K562 (cell line): ENCODE measurements around the gene NUP50. TPM values are rescaled to one million over a fixed set of nuclear protein-coding genes. Genes with fewer than 3 reads are reported as not detected.

Source experiments
- ATAC-seq: fragments of 200-7000 bp; cut with Tn5 transposase; 3 replicates; pipeline ENCODE4 v1.9.1; 2020; ENCODE audit warnings: moderate library complexity
- BruUV-seq: library from RNA; stranded (reverse); fragments of 400-500 nt; replicated peaks from 2 replicates; lab custom pipeline; 2021; lab: Mats Ljungman, UMichigan
- CTCF ChIA-PET: fragments of 300-600 bp; formaldehyde crosslinking; extraction: SDS; loops from one replicate; lab custom pipeline; 2021; ENCODE audit warnings: low intra/inter-chr PET ratio; lab: Yijun Ruan, JAX
- POLR2A ChIA-PET: fragments of 300-600, 350-650 bp; sonication (Branson Sonifier 250); formaldehyde crosslinking; extraction: SDS; loops from one replicate; lab custom pipeline; 2021; ENCODE audit warnings: antibody characterized with exemption, inconsistent platforms; lab: Yijun Ruan, JAX
- DNase-seq, 4 experiments: peaks; one replicate each; pipeline versions ENCODE4 v3.0.0 to v3.0.0-alpha.2; 2011 to 2018; ENCODE audit warnings: low spot score in 3 of 4, mixed read lengths in 3 of 4; ENCODE audit errors: extremely low read depth in 1 of 4
- FAIRE-seq: peaks from 2 replicates; lab custom pipeline; 2011; peaks lifted over from hg19 to GRCh38; lab: Jason Lieb, UNC
- H2AFZ ChIP-seq: 2 replicates; pipeline ENCODE4 v1.6.0; 2011; ENCODE audit warnings: low read depth, low read length, control low read depth, inconsistent platforms
- H3K27ac ChIP-seq: fragments of 200-600 bp; 3 replicates; pipeline ENCODE4 v1.8.0; 2011; ENCODE audit warnings: low read depth, mild to moderate bottlenecking, control low read depth, inconsistent platforms, low read length, moderate library complexity, mixed read lengths; ENCODE audit errors: extremely low read depth
- H3K27me3 ChIP-seq, 2 experiments: fragments of 300-600 bp in 1 of 2; 2 replicates in 1 of 2; 3 replicates in 1 of 2; pipeline versions ENCODE4 v1.6.0 to v1.8.0; 2011; ENCODE audit warnings: inconsistent platforms in 2 of 2, low read length in 2 of 2, mild to moderate bottlenecking in 1 of 2, mixed read lengths in 1 of 2, moderate library complexity in 1 of 2; ENCODE audit not compliant: control insufficient read depth in 2 of 2, insufficient read depth in 2 of 2
- H3K36me3 ChIP-seq: fragments of 300-600 bp; 3 replicates; pipeline ENCODE4 v1.8.0; 2011; ENCODE audit warnings: mild to moderate bottlenecking, low read length, inconsistent platforms; ENCODE audit not compliant: control insufficient read depth, insufficient read depth
- H3K4me1 ChIP-seq, 2 experiments: fragments of 200-600 bp in 1 of 2; replicated peaks in 1 of 2; 2 replicates in 1 of 2; 3 replicates in 1 of 2; pipeline versions ENCODE4 v1.5.1 to v1.8.0; 2011; ENCODE audit warnings: inconsistent platforms in 2 of 2, low read length in 2 of 2, mild to moderate bottlenecking in 1 of 2, mixed read lengths in 1 of 2, moderate library complexity in 1 of 2; ENCODE audit not compliant: control insufficient read depth in 2 of 2, insufficient read depth in 2 of 2
- H3K4me2 ChIP-seq: 2 replicates; pipeline ENCODE4 v1.6.1; 2011; ENCODE audit warnings: low read length, control low read depth, inconsistent platforms, mixed read lengths; ENCODE audit not compliant: insufficient read depth
- H3K4me3 ChIP-seq: fragments of 200-600 bp; sonication (generic), shearing (Covaris generic); 2 replicates; pipeline ENCODE4 v1.5.1; 2016; ENCODE audit warnings: control low read depth, inconsistent platforms
- H3K79me2 ChIP-seq: fragments of 200-600 bp; 3 replicates; pipeline ENCODE4 v1.8.0; 2011; ENCODE audit warnings: low read length, inconsistent platforms; ENCODE audit not compliant: control insufficient read depth, insufficient read depth
- H3K9ac ChIP-seq, 2 experiments: 2 replicates each; pipeline versions ENCODE4 v1.6.0 to v1.6.1; 2011; ENCODE audit warnings: low read depth in 2 of 2, low read length in 2 of 2, control low read depth in 1 of 2, inconsistent platforms in 1 of 2, mild to moderate bottlenecking in 1 of 2, mixed read lengths in 1 of 2; ENCODE audit not compliant: insufficient read depth in 1 of 2
- H3K9me1 ChIP-seq: one replicate; pipeline ENCODE4 v1.6.0; 2011; ENCODE audit warnings: inconsistent platforms, mild to moderate bottlenecking, low read length, moderate library complexity; ENCODE audit not compliant: control insufficient read depth, insufficient read depth
- H3K9me3 ChIP-seq: replicated peaks from 2 replicates; pipeline ENCODE4 v1.5.1; 2011; ENCODE audit warnings: low read depth, low read length, inconsistent platforms; ENCODE audit not compliant: control insufficient read depth, insufficient read depth
- H4K20me1 ChIP-seq: replicated peaks from 2 replicates; pipeline ENCODE4 v1.6.1; 2011; ENCODE audit warnings: low read length, inconsistent platforms, mixed read lengths; ENCODE audit not compliant: control insufficient read depth, insufficient read depth
- CSDE1 ChIP-seq, 2 experiments: fragments of 450-650 bp; IDR thresholded peaks; 2 replicates each; pipeline ENCODE4 v1.6.1; 2016; ENCODE audit warnings: mild to moderate bottlenecking in 1 of 2
- MAZ ChIP-seq, 2 experiments: fragments of 450-650 bp in 1 of 2; sonication (generic) in 1 of 2; formaldehyde crosslinking; IDR thresholded peaks in 1 of 2; conservative IDR thresholded peaks in 1 of 2; 2 replicates each; pipeline versions ENCODE4 v1.4.0 to v1.5.0; 2020; ENCODE audit warnings: mild to moderate bottlenecking in 1 of 2, missing genetic modification reagents in 1 of 2
- NFXL1 ChIP-seq: fragments of 450-650 bp; formaldehyde crosslinking; IDR thresholded peaks from 2 replicates; pipeline ENCODE4 v1.4.0; 2021; ENCODE audit warnings: mild to moderate bottlenecking
- POLR3G ChIP-seq: IDR thresholded peaks from 2 replicates; pipeline ENCODE4 v1.6.1; 2011; ENCODE audit not compliant: insufficient read length, insufficient replicate concordance; ENCODE audit errors: extremely low read depth
- SMARCB1 ChIP-seq: IDR thresholded peaks from 2 replicates; pipeline ENCODE4 v1.6.1; 2011; ENCODE audit warnings: improper control_type of control experiment, low read depth; ENCODE audit not compliant: insufficient read length
- WGBS: fragments of 100-300 bp; shearing (Covaris generic); methylation state at CpG from one replicate; pipeline ENCODE4 v1.1.6; 2016; ENCODE audit warnings: low coverage, mixed read lengths; ENCODE audit not compliant: insufficient coverage; ENCODE audit errors: missing lambda C conversion rate; 5-methylcytosine and 5-hydroxymethylcytosine counted together
- in situ Hi-C: fragments of 300-500 bp; cut with MboI; formaldehyde crosslinking; loops from 4 replicates; pipeline ENCODE4 v1.15.0; 2018; ENCODE audit warnings: inconsistent platforms, mixed read lengths
- intact Hi-C: fragments of 100-400 bp; cut with micrococcal nuclease; formaldehyde crosslinking; loops from 2 replicates; pipeline ENCODE4 v1.14.2; 2022
- polyA plus RNA-seq, 8 experiments: library from polyadenylated mRNA; depleted of rRNA in 4 of 8; stranded (reverse) in 5 of 8; unstranded in 3 of 8; fragments of >200 nt; fragmentation: Nextera tagmentation in 2 of 8; fragmentation: Illumina TruSeq in 1 of 8; extraction: Ambion mirVana in 2 of 8; extraction: Trizol in 1 of 8; gene quantifications; 2 replicates each; pipeline versions ENCODE4 v1.2.1 to v1.2.3, GENCODE V29; 2011 to 2014; ENCODE audit warnings: inconsistent platforms in 1 of 8, missing spikeins in 1 of 8
- total RNA-seq, 7 experiments: library from RNA; depleted of rRNA in 6 of 7; stranded (reverse); fragments of >200 nt in 6 of 7; fragmentation: Illumina TruSeq in 2 of 7; extraction: Trizol in 2 of 7; gene quantifications; 2 replicates each; pipeline versions ENCODE4 v1.2.1 to v1.2.3, GENCODE V29; 2011 to 2021; ENCODE audit warnings: low replicate concordance in 1 of 7
- TF ChIP-seq, protein P1 (sequence below): fragments of 450-650 bp; IDR thresholded peaks from 2 replicates; pipeline ENCODE4 v1.6.1; 2016; ENCODE audit warnings: borderline replicate concordance
- TF ChIP-seq, protein P2 (sequence below): sonication (generic); formaldehyde crosslinking; IDR thresholded peaks from 2 replicates; pipeline ENCODE4 v1.8.0; 2023; ENCODE audit warnings: missing genetic modification reagents, mild to moderate bottlenecking, borderline replicate concordance
- TF ChIP-seq, protein P3 (sequence below): fragments of 200-800 bp; sonication (Bioruptor generic); IDR thresholded peaks from 2 replicates; pipeline ENCODE4 v1.6.1; 2017; ENCODE audit warnings: missing genetic modification characterization, missing compliant biosample characterization

NUP50 gene
- total and polyA plus RNA-seq, 9 of the 15 experiments (the other 6 are each of a cell fraction or from before 2014, with no cell fraction given): 23.8 to 83.7 (median 55.3) TPM

DNA sequence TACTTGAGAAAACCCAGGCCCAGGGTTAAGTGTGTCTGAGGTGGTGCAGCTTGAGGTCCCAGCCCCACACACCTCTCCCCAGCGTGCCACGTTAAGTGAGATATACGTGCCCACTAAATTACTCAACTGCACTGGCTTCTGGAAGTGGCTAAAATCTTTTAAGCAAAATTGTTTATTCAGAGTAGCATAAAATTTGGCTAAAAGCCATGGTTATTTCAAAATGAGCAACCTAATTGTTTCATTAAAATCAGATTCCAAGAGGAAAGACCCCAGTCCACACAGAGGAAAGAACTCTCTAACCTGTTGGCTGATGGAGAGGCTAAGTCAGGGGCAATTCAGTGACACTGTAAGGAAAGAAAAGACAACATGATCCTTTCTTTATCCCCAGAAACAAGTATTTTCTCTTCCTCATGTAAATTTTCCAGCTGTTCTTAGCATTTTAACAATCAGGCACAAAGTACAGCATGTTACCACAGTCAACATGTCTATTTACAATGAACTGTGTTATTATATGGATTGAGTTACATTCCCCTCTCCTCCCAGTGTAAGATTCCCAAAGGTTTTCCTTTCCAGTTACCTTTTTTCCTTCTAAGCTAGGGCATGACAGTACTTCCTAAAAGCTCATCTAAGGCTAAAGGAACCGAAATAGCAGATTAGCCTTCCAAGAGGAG is 26.6 kb downstream of the NUP50 start:
- H2AFZ ChIP-seq: no peak overlapping the region
- H3K9me3 ChIP-seq: no peaks in the 10 kb centered on the region
- ChIA-PET POLR2A (interaction anchor here (1.2 kb wide), 1 partner anchor 17 kb away, joined by 4 read pairs; no protein-coding TSS in a partner anchor), CTCF (no interaction called here)
- peaks cover 10% of the 10 kb centered on the region; the same call in 2 of the 3 replicates for H3K36me3 ChIP-seq
- H3K79me2 ChIP-seq: no peaks in the 10 kb centered on the region
- H3K4me3 ChIP-seq: no peak overlapping the region
- ATAC-seq: no peak
- no peak overlapping the region for H3K9ac ChIP-seq
- peaks cover 6 to 13% of the 10 kb centered on the region in 2 experiments; a peak in 4 of 5 replicates for H3K4me1 ChIP-seq
- no peak for FAIRE-seq
- no peaks in the 10 kb centered on the region for H3K27me3 ChIP-seq
- 47% methylated on average over 4 of the region's 4 CpGs for WGBS
- no peak overlapping the region for H3K4me2 ChIP-seq
- BruUV-seq: no TSS peak
- H3K27ac ChIP-seq: no peak overlapping the region
- no peak for DNase-seq
- H3K9me1 ChIP-seq: no peaks in the 10 kb centered on the region
- intact Hi-C loops: no loop called here
- in situ Hi-C loops: loop anchor here (10.0 kb wide), 2 partner anchors 76 to 1514 kb away; no protein-coding TSS in a partner anchor
- no peaks in the 10 kb centered on the region for H4K20me1 ChIP-seq
- TF ChIP-seq NFXL1 (CRISPR knock-in tag): no peak
- TF ChIP-seq POLR3G: no peak
- TF ChIP-seq, protein P1, sequence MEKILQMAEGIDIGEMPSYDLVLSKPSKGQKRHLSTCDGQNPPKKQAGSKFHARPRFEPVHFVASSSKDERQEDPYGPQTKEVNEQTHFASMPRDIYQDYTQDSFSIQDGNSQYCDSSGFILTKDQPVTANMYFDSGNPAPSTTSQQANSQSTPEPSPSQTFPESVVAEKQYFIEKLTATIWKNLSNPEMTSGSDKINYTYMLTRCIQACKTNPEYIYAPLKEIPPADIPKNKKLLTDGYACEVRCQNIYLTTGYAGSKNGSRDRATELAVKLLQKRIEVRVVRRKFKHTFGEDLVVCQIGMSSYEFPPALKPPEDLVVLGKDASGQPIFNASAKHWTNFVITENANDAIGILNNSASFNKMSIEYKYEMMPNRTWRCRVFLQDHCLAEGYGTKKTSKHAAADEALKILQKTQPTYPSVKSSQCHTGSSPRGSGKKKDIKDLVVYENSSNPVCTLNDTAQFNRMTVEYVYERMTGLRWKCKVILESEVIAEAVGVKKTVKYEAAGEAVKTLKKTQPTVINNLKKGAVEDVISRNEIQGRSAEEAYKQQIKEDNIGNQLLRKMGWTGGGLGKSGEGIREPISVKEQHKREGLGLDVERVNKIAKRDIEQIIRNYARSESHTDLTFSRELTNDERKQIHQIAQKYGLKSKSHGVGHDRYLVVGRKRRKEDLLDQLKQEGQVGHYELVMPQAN: no peak
- TF ChIP-seq MAZ (CRISPR knock-in tag; conservative IDR thresholded peaks at IDR 0.05 in 1 of 2, IDR thresholded peaks at IDR 0.05 in 1 of 2): no peak
- TF ChIP-seq SMARCB1: no peak
- TF ChIP-seq, protein P2, sequence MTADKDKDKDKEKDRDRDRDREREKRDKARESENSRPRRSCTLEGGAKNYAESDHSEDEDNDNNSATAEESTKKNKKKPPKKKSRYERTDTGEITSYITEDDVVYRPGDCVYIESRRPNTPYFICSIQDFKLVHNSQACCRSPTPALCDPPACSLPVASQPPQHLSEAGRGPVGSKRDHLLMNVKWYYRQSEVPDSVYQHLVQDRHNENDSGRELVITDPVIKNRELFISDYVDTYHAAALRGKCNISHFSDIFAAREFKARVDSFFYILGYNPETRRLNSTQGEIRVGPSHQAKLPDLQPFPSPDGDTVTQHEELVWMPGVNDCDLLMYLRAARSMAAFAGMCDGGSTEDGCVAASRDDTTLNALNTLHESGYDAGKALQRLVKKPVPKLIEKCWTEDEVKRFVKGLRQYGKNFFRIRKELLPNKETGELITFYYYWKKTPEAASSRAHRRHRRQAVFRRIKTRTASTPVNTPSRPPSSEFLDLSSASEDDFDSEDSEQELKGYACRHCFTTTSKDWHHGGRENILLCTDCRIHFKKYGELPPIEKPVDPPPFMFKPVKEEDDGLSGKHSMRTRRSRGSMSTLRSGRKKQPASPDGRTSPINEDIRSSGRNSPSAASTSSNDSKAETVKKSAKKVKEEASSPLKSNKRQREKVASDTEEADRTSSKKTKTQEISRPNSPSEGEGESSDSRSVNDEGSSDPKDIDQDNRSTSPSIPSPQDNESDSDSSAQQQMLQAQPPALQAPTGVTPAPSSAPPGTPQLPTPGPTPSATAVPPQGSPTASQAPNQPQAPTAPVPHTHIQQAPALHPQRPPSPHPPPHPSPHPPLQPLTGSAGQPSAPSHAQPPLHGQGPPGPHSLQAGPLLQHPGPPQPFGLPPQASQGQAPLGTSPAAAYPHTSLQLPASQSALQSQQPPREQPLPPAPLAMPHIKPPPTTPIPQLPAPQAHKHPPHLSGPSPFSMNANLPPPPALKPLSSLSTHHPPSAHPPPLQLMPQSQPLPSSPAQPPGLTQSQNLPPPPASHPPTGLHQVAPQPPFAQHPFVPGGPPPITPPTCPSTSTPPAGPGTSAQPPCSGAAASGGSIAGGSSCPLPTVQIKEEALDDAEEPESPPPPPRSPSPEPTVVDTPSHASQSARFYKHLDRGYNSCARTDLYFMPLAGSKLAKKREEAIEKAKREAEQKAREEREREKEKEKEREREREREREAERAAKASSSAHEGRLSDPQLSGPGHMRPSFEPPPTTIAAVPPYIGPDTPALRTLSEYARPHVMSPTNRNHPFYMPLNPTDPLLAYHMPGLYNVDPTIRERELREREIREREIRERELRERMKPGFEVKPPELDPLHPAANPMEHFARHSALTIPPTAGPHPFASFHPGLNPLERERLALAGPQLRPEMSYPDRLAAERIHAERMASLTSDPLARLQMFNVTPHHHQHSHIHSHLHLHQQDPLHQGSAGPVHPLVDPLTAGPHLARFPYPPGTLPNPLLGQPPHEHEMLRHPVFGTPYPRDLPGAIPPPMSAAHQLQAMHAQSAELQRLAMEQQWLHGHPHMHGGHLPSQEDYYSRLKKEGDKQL: no peak
- no peak for TF ChIP-seq CSDE1 (IDR thresholded peaks at IDR 0.05)
- TF ChIP-seq, protein P3, sequence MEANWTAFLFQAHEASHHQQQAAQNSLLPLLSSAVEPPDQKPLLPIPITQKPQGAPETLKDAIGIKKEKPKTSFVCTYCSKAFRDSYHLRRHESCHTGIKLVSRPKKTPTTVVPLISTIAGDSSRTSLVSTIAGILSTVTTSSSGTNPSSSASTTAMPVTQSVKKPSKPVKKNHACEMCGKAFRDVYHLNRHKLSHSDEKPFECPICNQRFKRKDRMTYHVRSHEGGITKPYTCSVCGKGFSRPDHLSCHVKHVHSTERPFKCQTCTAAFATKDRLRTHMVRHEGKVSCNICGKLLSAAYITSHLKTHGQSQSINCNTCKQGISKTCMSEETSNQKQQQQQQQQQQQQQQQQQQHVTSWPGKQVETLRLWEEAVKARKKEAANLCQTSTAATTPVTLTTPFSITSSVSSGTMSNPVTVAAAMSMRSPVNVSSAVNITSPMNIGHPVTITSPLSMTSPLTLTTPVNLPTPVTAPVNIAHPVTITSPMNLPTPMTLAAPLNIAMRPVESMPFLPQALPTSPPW (CRISPR knock-in tag): no peak
